ENCODE results near the gene KIAA1671. TPM values are rescaled to one million over a fixed set of nuclear protein-coding genes. Genes with fewer than 3 reads are reported as not detected.

KIAA1671 gene
- total and polyA plus RNA-seq, 9 of the 15 experiments (the other 6 are each of a cell fraction or from before 2014, with no cell fraction given): under 0.01 to 0.11 (median 0.02) TPM; not detected in 5

DNA sequence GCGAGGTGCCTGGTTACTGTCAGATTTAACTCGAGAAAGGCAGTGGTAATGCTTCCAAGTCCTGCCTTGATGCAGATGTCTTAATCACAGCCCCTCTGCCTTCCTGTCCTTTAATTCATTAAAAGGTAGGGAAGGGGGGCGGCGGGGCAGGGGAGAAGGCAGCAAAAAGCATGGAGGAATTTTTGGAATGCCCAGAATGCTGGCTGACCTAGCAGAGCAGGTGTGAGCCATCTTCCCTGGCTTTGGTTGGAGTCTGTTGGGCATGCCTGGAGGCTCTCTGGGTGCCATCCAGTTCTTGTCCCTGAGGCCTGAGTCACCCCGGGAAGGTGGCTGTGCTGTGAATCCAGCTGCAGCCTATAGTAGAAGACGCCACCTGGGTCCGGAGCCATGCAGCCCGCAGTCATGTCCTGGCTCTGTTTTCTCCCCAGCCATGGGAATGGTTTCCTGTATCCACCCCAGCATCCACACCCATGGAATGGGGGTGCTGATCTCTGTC is 15.6 kb downstream of the KIAA1671 start:
- H3K9ac ChIP-seq (ENCODE audit: insufficient read depth in 1 of 2, low read depth in 2 of 2, low read length in 2 of 2): no peak overlapping the region
- H4K20me1 ChIP-seq (replicated peaks; ENCODE audit: control insufficient read depth, insufficient read depth, low read length): no peaks in the 10 kb centered on the region; the same call in 1 of the 2 replicates
- ATAC-seq: no peak
- no peaks in the 10 kb centered on the region for H3K4me1 ChIP-seq (replicated peaks in 1 of 2; ENCODE audit: control insufficient read depth in 2 of 2, insufficient read depth in 2 of 2, low read length in 2 of 2)
- DNase-seq (ENCODE audit: extremely low read depth in 1 of 4, low spot score in 3 of 4): no peak
- intact Hi-C loops (cut with micrococcal nuclease): no loop called here
- BruUV-seq (replicated peaks): no TSS peak
- H3K27me3 ChIP-seq (ENCODE audit: control insufficient read depth in 2 of 2, insufficient read depth in 2 of 2, low read length in 2 of 2): no peaks in the 10 kb centered on the region; a peak in 1 of 5 replicates
- H3K36me3 ChIP-seq (ENCODE audit: control insufficient read depth, insufficient read depth, low read length): no peaks in the 10 kb centered on the region
- WGBS (ENCODE audit: insufficient coverage, low coverage, missing lambda C conversion rate): 3% methylated on average over 7 of the region's 8 CpGs
- no peak overlapping the region for H2AFZ ChIP-seq (ENCODE audit: low read depth, low read length)
- POLR2A ChIA-PET: interaction anchor here (0.7 kb wide), 1 partner anchor 132 kb away, joined by 4 read pairs; no protein-coding TSS in a partner anchor
- H3K9me1 ChIP-seq (ENCODE audit: control insufficient read depth, insufficient read depth, low read length): no peaks in the 10 kb centered on the region
- no peak overlapping the region for H3K27ac ChIP-seq (ENCODE audit: extremely low read depth, low read depth, low read length)
- CTCF ChIA-PET (ENCODE audit: low intra/inter-chr PET ratio): no interaction called here
- in situ Hi-C loops (cut with MboI): no loop called here
- H3K4me2 ChIP-seq (ENCODE audit: insufficient read depth, low read length): no peak overlapping the region
- TF ChIP-seq L3MBTL2 (IDR thresholded peaks at IDR 0.05) (no peak), KDM1A (IDR thresholded peaks at IDR 0.05) (no peak), NFIC (IDR thresholded peaks at IDR 0.05) (no peak), NFIX (CRISPR knock-in tag; IDR thresholded peaks at IDR 0.05; ENCODE audit: low read depth) (no peak), BRD4 (IDR thresholded peaks at IDR 0.05) (no peak)
- H3K9me3 ChIP-seq (replicated peaks; ENCODE audit: control insufficient read depth, insufficient read depth, low read depth, low read length): no peaks in the 10 kb centered on the region
- no peak for FAIRE-seq
- H3K79me2 ChIP-seq (ENCODE audit: control insufficient read depth, insufficient read depth, low read length): no peaks in the 10 kb centered on the region
- H3K4me3 ChIP-seq: no peak overlapping the region

DNA sequence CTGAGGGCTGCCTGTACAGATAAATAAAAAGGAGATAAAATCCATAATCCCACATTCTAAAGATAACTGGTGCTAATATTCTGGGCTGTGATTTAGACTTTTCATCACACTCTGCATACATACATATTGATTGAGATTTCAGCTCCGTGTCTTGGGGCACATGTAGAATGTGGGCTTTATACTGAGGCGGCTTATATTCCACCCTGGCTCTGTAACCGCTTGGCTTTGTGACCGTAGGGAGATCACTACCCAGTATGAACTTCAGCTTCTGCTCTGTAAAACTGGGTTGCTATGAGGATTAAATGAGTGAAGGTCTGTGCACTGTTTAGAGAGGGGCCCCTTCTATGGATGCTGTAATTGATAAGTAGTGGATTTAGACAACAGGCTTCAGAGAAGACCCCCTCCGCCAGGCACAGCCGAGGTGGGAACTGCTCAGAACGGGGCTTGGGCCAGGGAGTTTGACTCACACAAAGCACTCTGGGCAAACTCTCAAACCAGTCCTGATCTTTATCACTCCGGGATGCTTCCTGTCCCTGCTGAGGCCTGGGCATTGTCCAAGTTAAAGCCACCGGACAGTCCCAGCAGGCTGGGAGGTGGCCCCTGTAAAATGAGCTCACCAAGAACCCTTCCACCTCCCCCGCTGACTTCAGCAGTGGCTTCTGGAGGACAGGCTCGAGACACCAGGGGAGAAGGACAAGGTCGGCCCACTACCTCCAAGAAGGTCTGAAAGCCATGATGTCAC is 17.2 kb downstream of the KIAA1671 start:
- H3K4me2 ChIP-seq (ENCODE audit: insufficient read depth, low read length): no peak overlapping the region
- ATAC-seq (no peak; the same call in 2 of the 3 replicates), FAIRE-seq (no peak), DNase-seq (ENCODE audit: extremely low read depth in 1 of 4, low spot score in 3 of 4) (no peak)
- BruUV-seq (replicated peaks): no TSS peak
- H3K27me3 ChIP-seq (ENCODE audit: control insufficient read depth in 2 of 2, insufficient read depth in 2 of 2, low read length in 2 of 2): no peaks in the 10 kb centered on the region; a peak in 1 of 5 replicates
- H3K36me3 ChIP-seq (ENCODE audit: control insufficient read depth, insufficient read depth, low read length): no peaks in the 10 kb centered on the region
- H3K79me2 ChIP-seq (ENCODE audit: control insufficient read depth, insufficient read depth, low read length): no peaks in the 10 kb centered on the region
- H3K4me1 ChIP-seq (replicated peaks in 1 of 2; ENCODE audit: control insufficient read depth in 2 of 2, insufficient read depth in 2 of 2, low read length in 2 of 2): no peaks in the 10 kb centered on the region; a peak in 1 of 5 replicates
- in situ Hi-C loops (cut with MboI): no loop called here
- H3K4me3 ChIP-seq: no peak overlapping the region
- TF ChIP-seq HNRNPH1 (optimal IDR thresholded peaks at IDR 0.05; ENCODE audit: low read depth, low read length) (no peak), XRCC4 (IDR thresholded peaks at IDR 0.05; ENCODE audit: extremely low read depth, insufficient read depth, insufficient read length) (no peak), ZNF347 (CRISPR knock-in tag; IDR thresholded peaks at IDR 0.05; ENCODE audit: low read depth) (no peak), EP300 (IDR thresholded peaks at IDR 0.05; ENCODE audit: low read length) (no peak), TARDBP (IDR thresholded peaks at IDR 0.05) (0 out of 2 replicates have a peak, but pooled peaks have one; percentile 56), SRSF3 (IDR thresholded peaks at IDR 0.05; ENCODE audit: insufficient read depth, low read length) (no peak)
- no peak overlapping the region for H2AFZ ChIP-seq (ENCODE audit: low read depth, low read length)
- H4K20me1 ChIP-seq (replicated peaks; ENCODE audit: control insufficient read depth, insufficient read depth, low read length): no peaks in the 10 kb centered on the region; the same call in 1 of the 2 replicates
- POLR2A ChIA-PET: interaction anchor here (0.7 to 1.2 kb wide), 2 partner anchors 20 to 1225 kb away, joined by 3 read pairs; no protein-coding TSS in a partner anchor
- CTCF ChIA-PET (ENCODE audit: low intra/inter-chr PET ratio): no interaction called here
- H3K27ac ChIP-seq (ENCODE audit: extremely low read depth, low read depth, low read length): no peak overlapping the region
- intact Hi-C loops (cut with micrococcal nuclease): no loop called here
- no peak overlapping the region for H3K9ac ChIP-seq (ENCODE audit: insufficient read depth in 1 of 2, low read depth in 2 of 2, low read length in 2 of 2)
- H3K9me3 ChIP-seq (replicated peaks; ENCODE audit: control insufficient read depth, insufficient read depth, low read depth, low read length): no peaks in the 10 kb centered on the region
- H3K9me1 ChIP-seq (ENCODE audit: control insufficient read depth, insufficient read depth, low read length): no peaks in the 10 kb centered on the region
- WGBS (ENCODE audit: insufficient coverage, low coverage, missing lambda C conversion rate): 1% methylated on average over 10 of the region's 12 CpGs
